Measurements from ENCODE around the gene BPIFB2.
"Not testable (repeated sequence)": the region's sequence is repeated elsewhere in the genome, so short reads cannot be mapped to it uniquely, and the experiment has no call there.

BPIFB2 gene, protein sequence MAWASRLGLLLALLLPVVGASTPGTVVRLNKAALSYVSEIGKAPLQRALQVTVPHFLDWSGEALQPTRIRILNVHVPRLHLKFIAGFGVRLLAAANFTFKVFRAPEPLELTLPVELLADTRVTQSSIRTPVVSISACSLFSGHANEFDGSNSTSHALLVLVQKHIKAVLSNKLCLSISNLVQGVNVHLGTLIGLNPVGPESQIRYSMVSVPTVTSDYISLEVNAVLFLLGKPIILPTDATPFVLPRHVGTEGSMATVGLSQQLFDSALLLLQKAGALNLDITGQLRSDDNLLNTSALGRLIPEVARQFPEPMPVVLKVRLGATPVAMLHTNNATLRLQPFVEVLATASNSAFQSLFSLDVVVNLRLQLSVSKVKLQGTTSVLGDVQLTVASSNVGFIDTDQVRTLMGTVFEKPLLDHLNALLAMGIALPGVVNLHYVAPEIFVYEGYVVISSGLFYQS

DNA sequence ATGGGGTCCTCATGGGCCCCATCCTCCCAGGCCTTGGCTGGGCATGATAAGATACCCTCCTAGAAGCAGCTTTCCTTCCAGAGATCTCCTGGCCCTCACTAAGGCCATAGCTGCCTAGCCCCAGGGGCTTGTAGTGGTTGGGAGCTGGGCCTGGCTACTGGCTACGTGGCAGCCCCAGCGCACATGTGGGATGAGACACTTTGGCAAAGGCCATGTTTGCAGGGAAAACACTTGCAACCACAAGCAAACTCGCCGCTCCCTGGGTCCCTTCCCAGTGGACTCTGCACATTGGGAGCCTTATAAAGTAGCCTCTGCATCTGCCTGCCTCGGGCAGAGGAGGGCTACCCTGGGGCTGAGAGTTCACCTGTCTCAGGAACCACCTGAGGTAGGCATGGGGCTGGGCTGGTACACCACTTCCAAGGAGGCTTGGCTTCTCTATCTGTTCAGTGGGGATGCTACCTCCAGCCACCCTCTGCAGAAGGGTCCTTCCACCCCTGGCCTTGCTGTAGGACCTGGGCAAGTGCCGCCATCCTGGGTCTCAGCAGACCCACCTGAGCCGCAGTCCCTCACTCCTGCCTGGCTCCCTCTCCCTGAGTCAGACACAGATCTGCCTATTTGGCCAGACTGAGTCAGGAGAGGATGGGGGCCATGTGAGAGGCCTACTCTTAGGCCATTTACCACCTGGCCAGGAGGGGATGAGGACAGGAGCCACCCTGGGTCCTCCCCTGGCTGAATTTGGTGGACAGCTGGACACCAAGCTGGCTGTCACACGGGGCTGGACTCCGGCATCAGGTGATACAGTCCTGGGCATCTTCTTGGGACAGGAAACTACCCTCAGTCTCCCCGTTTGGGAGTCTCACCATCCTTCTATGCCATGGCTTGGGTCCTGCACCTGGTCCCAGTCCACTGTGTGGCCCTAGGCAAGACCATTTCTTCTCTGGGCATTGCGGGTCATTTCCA, at the start of gene BPIFB2:
Gene BPIFB2, plus strand, starts transcription at position 329 of the 960 bp plus-strand sequence. CDS start 871 bp downstream, outside the sequence.
- no peak for FAIRE-seq

DNA sequence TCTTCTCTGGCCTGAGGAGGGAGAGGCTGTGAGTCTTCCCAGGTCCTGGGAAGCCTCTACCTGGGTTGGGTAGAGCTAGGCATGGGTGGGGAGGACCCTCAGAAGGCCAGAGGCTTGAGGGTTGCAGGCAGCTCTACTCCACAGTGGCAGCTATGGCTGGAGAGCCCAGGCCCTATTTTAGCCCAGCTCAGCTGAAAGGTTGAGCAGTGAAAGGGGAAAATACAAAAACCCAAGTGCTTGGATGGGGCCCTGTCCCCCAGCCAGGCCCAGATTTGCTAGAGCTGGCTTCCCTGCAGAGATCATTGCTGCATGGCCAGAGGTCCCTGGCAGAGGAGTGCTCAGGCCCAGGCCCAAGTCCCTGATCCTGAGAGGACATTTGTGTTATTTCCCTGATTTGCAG, 48.9 kb upstream of the BPIFB2 start:
- FAIRE-seq, result no peak

DNA sequence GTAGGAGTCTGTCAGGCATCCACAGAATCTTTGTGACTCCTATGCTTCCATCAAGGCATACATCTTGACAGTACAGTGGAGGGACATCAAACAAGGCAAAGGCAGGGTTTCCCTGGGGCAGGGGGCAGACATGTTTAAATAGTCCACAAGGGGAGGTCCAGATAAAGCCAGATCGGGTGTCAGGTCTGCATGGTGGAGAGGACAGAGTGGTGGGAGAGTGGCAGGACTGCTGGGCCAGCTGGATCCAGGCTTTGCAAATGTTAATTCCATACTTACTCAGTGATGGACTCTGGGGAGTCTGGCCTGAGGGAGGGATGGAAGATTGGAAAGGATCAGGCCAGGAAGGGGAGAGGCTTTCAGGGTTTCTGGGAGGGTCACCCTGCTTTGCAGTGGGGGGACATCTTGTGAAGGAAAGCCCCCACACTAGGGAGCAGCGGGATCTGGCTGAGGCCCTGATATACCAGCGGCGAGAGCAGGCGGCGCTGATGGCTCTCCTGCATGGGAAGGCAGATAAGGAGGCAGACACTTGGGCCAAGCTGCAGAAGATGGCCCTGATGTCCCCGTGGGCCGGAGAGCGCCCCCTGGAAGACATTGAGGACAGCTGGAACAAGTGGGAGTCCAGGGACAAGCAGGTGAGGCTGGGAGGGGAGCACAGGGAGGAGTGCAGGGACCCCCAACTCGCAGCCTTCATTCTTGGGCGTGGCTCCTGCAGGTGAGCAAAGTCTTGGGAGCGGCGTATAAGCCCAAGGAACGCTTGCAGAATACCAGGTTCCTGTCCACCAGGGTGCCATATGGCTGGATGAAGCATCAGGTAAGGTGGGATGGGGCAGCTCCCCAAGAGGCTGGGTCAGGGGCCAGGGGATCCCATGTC, 47.9 kb upstream of the BPIFB2 start:
- FAIRE-seq, result no peak

DNA sequence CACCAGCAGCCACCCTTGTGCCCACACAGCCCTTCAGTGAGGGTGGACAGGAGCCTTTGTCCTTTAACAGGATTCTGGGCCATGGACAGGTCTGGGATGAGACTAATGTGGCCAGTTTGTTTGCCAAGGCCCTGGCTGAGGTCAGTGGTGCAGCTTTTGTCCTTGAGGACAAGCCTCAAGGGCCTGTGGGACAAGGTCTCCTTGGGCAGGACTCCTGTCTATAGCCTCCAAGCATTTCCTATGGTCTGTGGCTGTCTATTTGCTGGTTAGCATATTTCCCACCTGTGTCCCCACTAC, 47.3 kb upstream of the BPIFB2 start:
- FAIRE-seq, result no peak

DNA sequence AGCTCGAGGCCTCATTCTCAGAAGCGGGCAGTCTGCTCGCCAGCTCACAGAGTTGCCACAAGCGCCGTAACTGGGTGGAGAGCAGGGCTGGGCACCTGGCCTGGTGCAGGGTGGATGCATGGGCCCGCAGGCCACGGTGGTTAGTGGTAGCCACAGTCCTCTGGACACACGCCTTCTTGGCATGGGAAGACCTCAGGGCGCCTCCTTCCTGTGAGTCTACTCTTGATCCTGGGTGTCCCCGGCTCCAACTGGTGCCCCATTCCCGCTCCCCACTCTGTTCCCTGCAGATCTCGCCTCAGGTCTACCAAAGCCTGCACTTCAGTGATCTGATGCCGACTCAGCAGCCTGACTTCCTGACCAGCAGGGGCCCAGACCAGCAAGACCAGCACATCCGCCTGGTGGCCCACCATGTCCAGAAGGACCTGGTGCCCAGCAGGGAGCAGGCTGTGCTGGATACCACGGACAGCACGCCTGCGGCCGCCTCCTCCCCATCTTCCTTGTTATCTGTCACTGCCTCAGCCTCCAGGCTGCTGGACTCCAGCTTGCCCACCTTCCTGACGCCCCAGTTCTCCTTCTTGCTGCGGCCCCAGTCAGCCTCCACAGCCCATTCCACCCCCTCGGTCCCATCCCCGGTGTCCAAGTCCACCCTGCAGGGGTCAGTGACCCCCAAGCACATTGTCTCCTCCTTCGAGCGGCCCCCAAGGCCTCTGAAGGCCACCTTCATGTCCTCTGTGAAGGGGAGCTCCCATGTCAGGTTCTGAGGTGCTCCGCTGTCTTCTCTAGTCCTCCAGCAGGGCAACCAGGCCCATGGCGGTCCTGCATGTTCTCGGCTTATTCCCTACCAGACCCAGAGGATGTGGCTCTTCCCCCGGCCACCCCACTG, 46.4 kb upstream of the BPIFB2 start:
- no peak for FAIRE-seq

DNA sequence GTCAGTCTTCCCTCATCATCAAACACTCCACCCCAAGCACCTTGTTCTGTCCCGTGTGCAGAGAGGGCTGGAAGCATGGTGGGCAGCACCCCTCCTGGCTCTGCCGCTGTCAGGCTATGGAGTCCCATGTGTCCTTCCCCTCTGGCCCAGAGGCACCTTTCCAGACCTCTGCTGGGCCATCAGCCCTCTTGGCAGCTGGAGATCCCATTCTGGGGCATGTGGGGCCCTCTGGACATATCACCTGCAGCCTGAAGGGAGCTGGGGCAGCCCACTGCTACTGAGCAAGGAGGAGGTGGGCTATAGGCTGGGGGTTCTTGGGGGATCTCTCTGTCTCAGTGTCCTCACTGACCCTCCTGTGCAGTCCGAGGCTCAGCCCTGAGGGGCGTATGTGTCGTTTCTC, 45.5 kb upstream of the BPIFB2 start:
- FAIRE-seq, result no peak

DNA sequence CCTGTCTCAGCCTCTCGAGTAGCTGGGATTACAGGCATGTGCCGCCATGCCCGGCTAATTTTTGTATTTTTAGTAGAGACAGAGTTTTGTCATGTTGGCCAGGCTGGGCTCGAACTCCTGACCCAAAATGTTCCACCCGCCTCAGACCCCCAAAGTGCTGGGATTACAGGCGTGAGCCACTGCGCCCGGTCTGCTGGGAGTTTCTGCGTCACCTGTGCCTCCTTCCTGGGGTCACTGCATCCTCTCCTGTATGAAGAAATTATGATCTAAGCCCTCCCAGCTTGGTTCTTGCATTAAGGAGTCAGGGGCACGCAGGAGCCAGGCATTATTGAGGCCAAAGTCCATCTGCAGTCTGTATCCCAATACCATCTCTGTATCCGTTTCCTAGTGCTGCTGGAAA, 44.9 kb upstream of the BPIFB2 start:
- FAIRE-seq, result not testable (repeated sequence)

DNA sequence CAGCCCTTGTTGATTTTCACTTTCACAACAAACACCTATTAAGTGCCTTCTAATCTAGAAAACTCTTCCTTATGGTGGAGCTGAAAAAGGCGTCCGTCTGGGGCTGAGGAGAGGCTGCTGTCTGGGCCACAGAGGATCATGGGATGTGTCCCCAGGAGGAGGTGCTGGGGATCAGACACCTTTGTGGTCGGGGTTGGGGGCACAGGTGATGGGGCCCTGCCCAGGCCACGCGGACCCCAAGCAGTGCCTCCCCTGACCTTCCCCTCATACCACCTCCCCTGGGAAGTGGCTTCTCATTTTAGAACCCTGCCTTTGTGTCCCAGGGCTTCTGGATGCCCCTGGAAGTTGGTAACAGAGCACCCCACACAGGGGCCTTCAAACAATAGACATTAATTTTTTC, 44.3 kb upstream of the BPIFB2 start:
- no peak for FAIRE-seq

DNA sequence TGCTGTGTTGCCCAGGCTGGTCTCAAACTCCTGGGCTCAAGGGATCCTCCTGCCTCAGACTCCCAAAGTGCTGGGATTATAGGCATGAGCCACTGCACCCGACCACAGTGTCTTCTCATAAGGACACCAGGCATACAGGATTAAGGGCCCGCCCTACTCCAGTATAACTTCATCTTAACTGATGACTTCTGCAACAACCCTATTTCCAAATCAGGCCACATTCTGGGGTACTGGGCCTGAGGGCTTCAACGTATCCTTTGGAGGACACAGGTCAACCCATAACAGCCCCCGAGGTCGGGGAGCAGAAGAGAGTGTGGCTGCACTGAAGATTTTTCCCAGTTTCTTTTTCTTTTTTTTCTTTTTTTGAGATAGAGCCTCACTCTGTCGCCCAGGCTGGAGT, 42.9 kb upstream of the BPIFB2 start:
- no peak for FAIRE-seq

DNA sequence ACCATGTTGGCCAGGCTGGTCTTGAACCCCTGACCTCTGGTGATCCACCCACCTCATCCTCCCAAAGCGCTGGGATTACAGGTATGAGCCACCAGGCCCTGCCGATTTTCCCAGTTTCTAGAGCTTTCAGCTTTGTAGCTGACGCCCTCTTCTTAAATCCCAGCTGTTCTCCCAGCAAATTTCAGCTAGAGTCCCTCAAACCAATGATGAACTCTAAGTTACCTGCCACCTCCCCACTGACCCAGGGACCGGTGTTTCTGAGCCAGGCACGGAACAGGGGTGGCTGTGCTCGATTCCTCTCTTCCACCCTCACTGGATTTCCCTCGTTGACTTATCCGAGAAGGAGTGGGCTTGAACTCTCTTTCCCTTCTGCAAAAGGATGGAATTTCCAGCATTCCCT, 42.4 kb upstream of the BPIFB2 start:
- FAIRE-seq, result no peak

DNA sequence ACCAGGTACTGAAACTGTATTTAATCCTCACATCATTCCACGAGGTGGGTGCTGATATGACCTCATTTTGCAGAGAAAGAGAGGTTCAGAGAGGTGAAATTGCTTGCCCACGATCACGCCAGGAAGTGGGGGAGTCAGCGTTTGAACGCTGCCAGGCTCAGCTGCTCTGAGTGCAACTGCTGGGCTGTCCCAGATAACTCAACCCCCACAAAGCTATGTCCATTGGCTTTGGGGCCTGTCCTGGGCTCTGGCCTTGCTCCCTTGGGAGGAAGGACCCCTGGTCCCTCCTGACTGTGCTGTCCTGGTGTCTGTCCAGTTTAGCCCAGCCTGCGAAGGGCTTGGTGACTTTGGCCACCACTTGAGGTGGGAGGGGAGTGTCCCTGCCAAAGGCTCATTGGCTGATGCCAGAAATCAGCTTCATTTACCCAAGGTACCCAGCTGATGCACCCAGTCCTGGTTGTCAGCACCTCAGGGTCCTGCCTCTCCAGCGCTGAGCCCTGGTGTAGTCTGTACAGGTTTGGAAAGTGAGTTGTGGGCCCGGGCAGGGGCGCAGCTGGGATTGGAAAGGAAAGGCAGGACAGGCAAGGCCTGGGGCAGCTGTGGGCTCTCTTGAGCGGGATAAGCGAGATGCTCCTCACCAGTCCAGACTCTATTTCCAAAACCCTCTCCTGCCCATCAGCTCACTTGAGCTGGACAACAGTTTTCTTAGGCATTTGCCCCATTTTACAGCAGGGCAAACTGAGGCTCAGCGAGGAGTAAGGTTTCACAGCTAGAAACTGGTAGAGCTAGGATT, 41.7 kb upstream of the BPIFB2 start:
- FAIRE-seq, result no peak

DNA sequence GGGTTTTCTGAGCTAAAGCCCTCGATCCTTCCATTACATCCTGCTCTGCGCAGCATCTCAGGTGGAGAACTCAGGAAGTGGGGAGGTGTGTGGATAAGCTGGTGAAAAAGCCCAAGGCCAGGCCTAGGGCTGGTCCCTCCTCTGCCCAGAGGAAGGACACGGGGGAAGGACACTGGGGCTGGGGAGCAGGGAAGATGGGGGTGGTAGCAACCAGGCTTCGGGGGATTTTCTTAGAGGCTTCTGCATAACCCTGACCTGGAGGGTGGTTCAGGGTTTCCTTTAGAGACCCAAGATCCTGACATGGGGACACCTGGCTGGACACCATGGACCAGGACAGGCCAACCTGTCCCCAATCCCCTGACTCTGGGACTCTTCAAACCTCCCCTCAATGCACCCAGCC, 41.1 kb upstream of the BPIFB2 start:
- FAIRE-seq, result no peak

DNA sequence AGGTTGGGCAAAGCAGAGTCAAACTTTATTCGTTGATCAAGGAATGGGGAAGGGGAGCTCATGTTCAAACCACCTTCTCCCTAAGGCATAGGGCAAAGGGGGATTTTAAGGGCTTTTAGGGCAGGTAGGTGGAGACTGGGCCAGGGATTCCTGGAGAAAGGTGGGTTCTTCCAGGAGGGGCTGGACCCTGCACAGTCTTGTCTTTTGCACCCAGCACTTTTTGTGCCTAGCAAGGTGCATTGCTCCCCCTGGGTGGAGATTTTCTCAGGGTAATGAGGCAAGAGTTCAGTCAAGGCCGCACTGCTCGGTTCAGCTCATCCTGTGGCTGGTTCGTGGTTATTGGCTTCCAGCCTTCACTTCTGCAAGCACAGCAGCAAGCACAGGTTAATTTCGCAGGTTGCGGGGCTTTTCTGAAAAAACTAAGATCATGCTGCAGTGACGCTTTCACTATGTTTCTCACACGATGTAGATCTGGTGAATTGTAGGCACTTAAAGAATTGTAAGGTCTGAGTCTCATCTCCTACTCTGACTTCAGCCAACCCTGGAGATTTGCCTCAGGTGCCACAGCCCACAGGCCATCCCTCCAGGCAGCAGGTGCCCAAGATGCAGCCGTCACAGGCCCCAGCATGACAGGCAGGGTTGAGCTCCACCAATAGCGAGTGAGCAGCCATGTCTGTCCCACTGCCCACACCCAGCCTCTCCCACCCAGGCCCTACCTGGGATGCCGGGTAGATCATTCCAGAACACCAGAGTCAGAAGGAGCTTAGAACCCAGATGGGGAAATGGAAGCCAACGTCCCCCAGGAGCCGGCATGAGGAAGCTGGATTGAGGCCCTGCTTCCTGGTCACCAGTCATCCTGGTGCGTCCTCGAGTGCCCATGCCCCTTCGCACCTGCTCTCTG, 40.4 kb upstream of the BPIFB2 start:
- FAIRE-seq, result no peak

DNA sequence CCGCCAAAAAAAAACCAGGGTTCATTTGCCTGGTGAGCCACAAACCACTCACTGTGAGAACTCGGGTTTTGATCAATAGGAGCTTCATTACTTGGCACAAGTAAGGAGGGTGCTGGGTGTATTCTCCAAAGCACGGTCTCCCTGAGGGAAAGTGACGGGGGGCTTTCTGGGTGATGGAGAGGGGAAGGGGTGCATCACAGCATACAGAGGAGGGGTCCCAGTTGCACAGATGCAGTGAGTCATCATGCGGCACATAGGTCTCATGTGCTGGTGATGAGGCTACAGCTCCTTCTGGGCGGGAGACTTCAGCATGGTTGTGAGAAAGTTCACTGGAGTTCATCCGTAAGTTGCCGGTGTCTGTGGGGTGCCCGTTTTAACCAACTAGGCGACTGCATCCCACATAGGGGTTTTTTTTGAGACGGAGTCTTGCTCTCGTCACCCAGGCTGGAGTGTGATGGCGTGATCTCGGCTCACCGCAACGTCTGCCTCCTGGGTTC, 39.5 kb upstream of the BPIFB2 start:
- no peak for FAIRE-seq

DNA sequence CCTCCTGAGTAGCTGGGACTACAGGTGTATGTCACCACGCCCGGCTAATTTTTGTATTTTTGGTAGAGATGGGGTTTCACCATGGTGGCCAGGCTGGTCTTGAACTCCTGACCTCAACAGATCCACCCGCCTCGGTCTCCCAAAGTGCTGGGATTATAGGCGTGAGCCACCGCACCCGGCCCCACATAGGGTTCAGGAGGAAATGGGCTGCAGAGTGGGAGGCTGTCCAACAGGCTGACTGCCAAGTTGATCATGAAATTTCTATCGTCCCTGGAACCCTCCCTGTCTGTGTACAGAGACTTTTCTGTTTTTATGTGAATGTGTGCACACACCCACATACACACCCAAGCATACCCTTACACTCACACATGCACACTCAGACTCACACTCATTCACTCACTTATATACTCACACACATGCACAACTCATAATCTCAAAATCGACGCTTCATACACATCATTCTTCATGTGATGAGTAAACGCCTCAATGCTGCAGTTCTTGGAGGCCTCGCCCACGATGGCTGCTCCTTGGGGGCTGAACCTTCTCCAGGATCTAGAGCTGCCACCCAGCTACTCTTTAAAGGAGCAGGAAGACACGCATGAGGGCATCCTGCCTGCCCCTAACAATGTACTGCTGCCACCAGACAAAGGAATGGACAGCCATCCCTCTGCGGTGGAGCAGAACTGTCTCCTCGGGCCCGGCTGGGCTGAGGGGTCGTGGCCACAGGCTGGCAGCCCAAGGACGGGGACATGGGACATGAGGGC, 38.8 kb upstream of the BPIFB2 start:
- no peak for FAIRE-seq

DNA sequence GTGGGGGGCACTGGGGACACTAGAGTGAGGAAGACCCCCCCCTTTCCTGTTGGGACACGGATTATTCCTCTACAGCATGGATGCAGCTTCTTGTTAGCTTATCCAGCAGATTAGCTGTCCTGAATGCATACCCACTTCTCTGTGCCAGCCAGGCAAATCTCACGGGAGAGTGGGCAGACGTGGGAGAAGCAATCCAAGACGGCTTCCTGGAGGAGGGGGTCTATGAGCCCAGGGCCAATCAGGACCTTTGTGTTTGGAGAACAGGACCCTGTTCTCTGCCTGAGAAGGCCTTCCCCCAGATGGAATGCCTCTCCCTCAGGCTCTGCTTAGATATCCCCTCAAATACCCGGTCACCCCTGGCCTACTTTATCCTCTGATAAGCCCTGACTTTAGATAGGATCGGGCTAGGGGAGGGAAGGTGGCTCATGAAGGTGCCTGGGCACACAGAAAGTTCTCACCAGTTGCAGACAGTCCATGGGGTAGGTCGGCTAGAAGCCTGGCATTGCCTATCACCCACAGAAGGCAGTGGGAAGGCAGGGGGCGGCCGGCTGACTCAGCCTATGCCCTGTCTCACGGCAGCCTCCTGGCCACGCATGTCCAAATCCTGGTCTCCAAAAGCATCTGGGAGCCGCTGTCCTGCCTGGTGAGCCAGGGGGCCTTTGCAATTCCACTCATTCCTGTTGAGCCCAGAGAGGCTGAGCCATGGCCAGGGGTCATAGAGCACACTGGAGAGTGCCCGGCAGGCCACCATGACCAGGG, 38.0 kb upstream of the BPIFB2 start:
- no peak for FAIRE-seq

DNA sequence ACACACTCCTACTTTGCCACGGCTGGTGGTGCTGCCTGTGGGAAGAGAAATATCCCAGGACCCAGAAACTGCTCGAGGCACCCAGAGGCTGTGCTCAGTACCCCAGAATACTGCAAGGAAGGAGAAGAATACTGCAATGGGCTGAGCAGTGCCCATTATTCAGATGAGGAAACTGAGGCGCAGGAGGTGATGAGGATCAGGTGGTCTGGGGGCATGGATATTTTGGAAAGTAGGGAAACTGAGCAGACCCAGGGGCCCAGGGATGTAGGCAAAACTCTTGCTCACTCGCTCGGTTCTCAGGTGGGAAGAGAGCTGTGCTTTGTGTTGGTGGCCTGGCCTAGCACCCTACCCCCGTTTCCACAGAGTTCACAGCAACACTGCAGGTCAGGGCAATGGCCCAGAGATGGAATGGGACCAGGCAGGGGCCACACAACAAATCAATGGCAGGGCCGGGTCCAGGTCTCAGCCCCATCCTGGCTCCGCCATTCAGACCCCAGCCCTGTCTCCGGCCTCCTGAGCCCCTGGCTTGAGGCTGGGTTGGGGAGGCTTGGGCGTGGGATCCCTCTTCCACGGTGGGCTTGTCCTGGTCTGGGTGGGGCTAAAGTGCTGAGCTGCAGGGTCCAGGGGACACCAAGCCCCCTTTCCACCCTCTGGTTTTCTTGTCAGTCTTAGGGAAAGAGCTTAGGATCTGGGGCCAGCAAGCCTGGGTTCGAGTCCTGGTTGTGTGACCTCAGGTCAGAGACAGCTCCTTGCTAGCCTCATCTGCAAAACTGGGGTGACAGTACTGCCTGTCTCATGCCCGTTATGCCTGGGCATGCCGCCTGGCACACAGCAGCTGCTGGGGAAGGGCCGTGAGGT, 37.2 kb upstream of the BPIFB2 start:
- no peak for FAIRE-seq

Data from G401.6 (cell line).